ENCODE measurements around the gene CDK9. TPM values are rescaled to one million over a fixed set of nuclear protein-coding genes. Genes with fewer than 3 reads are reported as not detected.

The CDK9 gene
- total and polyA plus RNA-seq, 10 of the 15 experiments (the other 5 are each of a cell fraction or from before 2014, with no cell fraction given): 7.3 to 92.6 (median 51.6) TPM

DNA sequence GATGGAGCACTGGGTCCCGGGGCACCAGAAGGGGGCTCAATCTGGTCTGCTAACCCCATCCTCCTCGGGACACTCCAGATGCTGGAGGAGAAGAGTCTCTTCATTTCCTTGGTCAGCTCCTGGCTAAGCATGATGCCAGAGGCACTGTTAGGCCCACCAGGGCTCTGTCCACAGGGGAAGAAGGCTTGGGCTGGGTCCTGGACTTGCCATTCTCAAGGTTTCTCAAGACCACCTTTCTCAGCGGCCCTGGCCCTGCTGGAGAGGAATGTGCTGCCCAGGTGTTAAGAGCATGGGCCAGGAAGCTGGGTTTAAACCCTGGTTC lies 15.3 kb upstream of the CDK9 start:
- Histone ChIP-seq H3K9me3 (replicated peaks; ENCODE audit: control insufficient read depth, insufficient read depth, low read length) (no peaks in the 10 kb centered on the region), H3K4me2 (ENCODE audit: control insufficient read depth, insufficient read depth) (peak overlapping the region; percentile 65), H3K9ac (ENCODE audit: control insufficient read depth, insufficient read depth, low read length) (peak overlapping the region; percentile 21), H3K79me2 (ENCODE audit: control insufficient read depth, insufficient read depth, low read length) (peaks cover 13% of the 10 kb centered on the region), H2AFZ (ENCODE audit: control insufficient read depth, low read depth, low read length) (no peak overlapping the region), H4K20me1 (ENCODE audit: control insufficient read depth, insufficient read depth) (peaks cover 3% of the 10 kb centered on the region; the same call in 1 of the 2 replicates), H3K27me3 (replicated peaks in 1 of 2; ENCODE audit: control insufficient read depth in 2 of 2, insufficient read depth in 2 of 2, low read length in 1 of 2) (no peaks in the 10 kb centered on the region), H3K36me3 (ENCODE audit: control insufficient read depth in 2 of 2, insufficient read depth in 2 of 2, low read length in 1 of 2) (peaks cover 5 to 34% of the 10 kb centered on the region in 2 experiments), H3K27ac (ENCODE audit: control insufficient read depth, insufficient read depth) (peak overlapping the region; percentile 23; the same call in 1 of the 2 replicates), H3K4me3 (peak overlapping the region; percentile 79), H3K4me1 (ENCODE audit: control insufficient read depth, insufficient read depth, low read length) (peaks cover 24% of the 10 kb centered on the region)
- no peak for FAIRE-seq
- in situ Hi-C loops (cut with MboI): no loop called here
- CTCF ChIA-PET: interaction anchor here (0.9 to 9.2 kb wide), 9 partner anchors 8 to 146 kb away, joined by 3 to 75 read pairs (median 8); partner anchors contain the start of genes CDK9, SH2D3C, ST6GALNAC4 and TOR2A
- intact Hi-C loops (cut with micrococcal nuclease; ENCODE audit: unreplicated experiment): no loop called here
- SMC1A ChIA-PET (ENCODE audit: uncharacterized antibody, unreplicated experiment): interaction anchor here (0.8 to 1.9 kb wide), 7 partner anchors 9 to 151 kb away, joined by 3 to 26 read pairs (median 5); partner anchors contain the start of genes CDK9 and TOR2A
- no TSS peak for BruUV-seq (replicated peaks)
- 14% methylated on average over 3 of the region's 3 CpGs for WGBS (ENCODE audit: insufficient coverage, insufficient replicate concordance, low lambda C conversion rate, missing lambda C conversion rate)
- DNase-seq (ENCODE audit: low read depth, low spot score): no peak
- TF ChIP-seq, protein P1, sequence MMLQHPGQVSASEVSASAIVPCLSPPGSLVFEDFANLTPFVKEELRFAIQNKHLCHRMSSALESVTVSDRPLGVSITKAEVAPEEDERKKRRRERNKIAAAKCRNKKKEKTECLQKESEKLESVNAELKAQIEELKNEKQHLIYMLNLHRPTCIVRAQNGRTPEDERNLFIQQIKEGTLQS (IDR thresholded peaks at IDR 0.05; ENCODE audit: borderline replicate concordance, extremely low read depth, low read depth, low read length): no peak
- 0 out of 2 replicates have a peak, but pooled peaks have one; percentile 13 for TF ChIP-seq TAF1 (IDR thresholded peaks at IDR 0.05; ENCODE audit: borderline replicate concordance, low read depth, low read length)
- RAD21 ChIA-PET (ENCODE audit: unreplicated experiment): interaction anchor here (0.6 to 7.6 kb wide), 10 partner anchors 9 to 225 kb away, joined by 3 to 61 read pairs (median 7); partner anchors contain the start of genes CDK9 and TOR2A
- POLR2A ChIA-PET: interaction anchor here (0.6 to 3.6 kb wide), 13 partner anchors 9 to 329 kb away, joined by 3 to 42 read pairs (median 6); partner anchors contain the start of genes CDK9, FPGS, ST6GALNAC4 and TOR2A
- no peak for ATAC-seq

DNA sequence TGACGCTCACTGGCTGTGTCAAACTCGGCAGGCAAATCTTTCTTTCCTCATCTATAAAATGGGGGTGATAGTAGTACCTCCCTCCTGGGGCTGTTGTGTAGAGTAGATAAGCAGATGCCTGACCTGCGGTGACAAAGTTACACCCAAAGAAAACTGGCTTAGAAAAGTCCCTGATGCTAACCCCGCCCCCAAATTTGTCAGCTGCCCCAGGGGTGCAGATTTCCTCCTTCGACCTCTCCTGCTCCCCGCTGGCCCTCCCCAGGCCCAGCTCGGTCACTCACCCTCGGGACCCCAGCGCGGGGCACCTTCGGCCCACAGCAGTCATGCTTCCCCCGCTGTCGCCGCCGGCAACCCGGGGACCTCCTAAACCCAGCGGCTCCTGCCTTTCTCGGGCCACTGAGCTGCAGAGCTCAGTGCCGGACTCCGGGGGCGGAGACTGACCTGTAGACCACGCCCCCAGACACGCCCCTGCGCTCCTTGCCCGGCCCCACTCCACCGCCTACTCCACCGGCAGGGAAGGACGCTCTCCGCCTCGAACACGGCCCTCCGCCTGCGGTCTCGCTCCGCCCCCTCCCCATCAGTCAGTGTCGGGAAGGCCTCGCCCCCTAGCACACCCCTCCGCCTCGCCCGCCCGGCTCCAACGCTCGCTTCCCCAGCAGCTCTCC lies 14.8 kb upstream of the CDK9 start:
- Histone ChIP-seq H3K27ac (ENCODE audit: control insufficient read depth, insufficient read depth) (peak overlapping the region; percentile 23; the same call in 1 of the 2 replicates), H3K36me3 (ENCODE audit: control insufficient read depth in 2 of 2, insufficient read depth in 2 of 2, low read length in 1 of 2) (peaks cover 5 to 30% of the 10 kb centered on the region in 2 experiments), H3K4me3 (peak overlapping the region; percentile 79), H2AFZ (ENCODE audit: control insufficient read depth, low read depth, low read length) (0 out of 2 replicates have a peak overlapping the region, but pooled peaks have one; percentile 1), H4K20me1 (ENCODE audit: control insufficient read depth, insufficient read depth) (peaks cover 3% of the 10 kb centered on the region; the same call in 1 of the 2 replicates), H3K9me3 (replicated peaks; ENCODE audit: control insufficient read depth, insufficient read depth, low read length) (no peaks in the 10 kb centered on the region), H3K4me1 (ENCODE audit: control insufficient read depth, insufficient read depth, low read length) (peaks cover 24% of the 10 kb centered on the region), H3K4me2 (ENCODE audit: control insufficient read depth, insufficient read depth) (peak overlapping the region; percentile 65), H3K27me3 (replicated peaks in 1 of 2; ENCODE audit: control insufficient read depth in 2 of 2, insufficient read depth in 2 of 2, low read length in 1 of 2) (no peaks in the 10 kb centered on the region), H3K9ac (ENCODE audit: control insufficient read depth, insufficient read depth, low read length) (peak overlapping the region; percentile 21), H3K79me2 (ENCODE audit: control insufficient read depth, insufficient read depth, low read length) (peaks cover 16% of the 10 kb centered on the region)
- BruUV-seq (replicated peaks): no TSS peak
- ChIA-PET RAD21 (ENCODE audit: unreplicated experiment) (interaction anchor here (0.6 to 7.6 kb wide), 11 partner anchors 8 to 225 kb away, joined by 3 to 61 read pairs (median 5); partner anchors contain the start of genes CDK9, ST6GALNAC4 and TOR2A), CTCF (interaction anchor here (0.5 to 9.2 kb wide), 12 partner anchors 8 to 162 kb away, joined by 3 to 75 read pairs (median 4); partner anchors contain the start of genes CDK9, SH2D3C, ST6GALNAC4 and TOR2A), POLR2A (interaction anchor here (0.5 to 3.6 kb wide), 16 partner anchors 9 to 329 kb away, joined by 3 to 42 read pairs (median 6); partner anchors contain the start of genes CDK9, FPGS, ST6GALNAC4 and TOR2A), SMC1A (ENCODE audit: uncharacterized antibody, unreplicated experiment) (interaction anchor here (0.6 to 1.9 kb wide), 8 partner anchors 8 to 150 kb away, joined by 3 to 26 read pairs (median 4); partner anchors contain the start of genes CDK9 and TOR2A)
- peak; percentile 94 for FAIRE-seq
- in situ Hi-C loops (cut with MboI): no loop called here
- peak; percentile 95 for ATAC-seq
- intact Hi-C loops (cut with micrococcal nuclease; ENCODE audit: unreplicated experiment): no loop called here
- DNase-seq (ENCODE audit: low read depth, low spot score): peak; percentile 90
- 1% methylated on average over 35 of the region's 43 CpGs for WGBS (ENCODE audit: insufficient coverage, insufficient replicate concordance, low lambda C conversion rate, missing lambda C conversion rate)
- TF ChIP-seq SIX5 (IDR thresholded peaks at IDR 0.05; ENCODE audit: low read depth, low read length, severe bottlenecking) (no peak), CBFB (IDR thresholded peaks at IDR 0.05; ENCODE audit: low read depth) (no peak), CREM (IDR thresholded peaks at IDR 0.05; ENCODE audit: low read depth) (no peak), TCF12 (IDR thresholded peaks at IDR 0.05; ENCODE audit: low read depth, low read length) (0 out of 2 replicates have a peak, but pooled peaks have one; percentile 24), ASH2L (IDR thresholded peaks at IDR 0.05; ENCODE audit: borderline replicate concordance, low read depth) (no peak), ZNF384 (IDR thresholded peaks at IDR 0.05; ENCODE audit: borderline replicate concordance, low read depth, low read length) (no peak), RCOR1 (conservative IDR thresholded peaks at IDR 0.05; ENCODE audit: low read depth, low read length) (no peak), MEF2B (IDR thresholded peaks at IDR 0.05; ENCODE audit: partially characterized antibody, poor library complexity, severe bottlenecking) (no peak), BCL11A (IDR thresholded peaks at IDR 0.05; ENCODE audit: low read depth, low read length) (no peak), TBL1XR1 (IDR thresholded peaks at IDR 0.05; ENCODE audit: low read depth, low read length) (no peak), USF2 (IDR thresholded peaks at IDR 0.05; ENCODE audit: borderline replicate concordance, low read depth, low read length) (no peak), EP300 (IDR thresholded peaks at IDR 0.05; ENCODE audit: borderline replicate concordance in 1 of 2, control insufficient read depth in 1 of 2, low read depth in 2 of 2, low read length in 2 of 2) (no peak)
